Activated T-cell treated with anti-CD3 and anti-CD28 coated beads, Interleukin-2, amount 50 U/mL, for 24 hours (primary cell): Measurements from ENCODE around the gene MID1IP1.
A peak's percentile ranks its signal among the peaks of the same experiment; 100 is the strongest.

Experiments
- DNase-seq: peaks from one replicate; pipeline ENCODE4 v3.0.0-alpha.2; 2020
- H3K27ac Mint-ChIP-seq: 2 replicates; pipeline ENCODE4 v1.8.0; 2020; ENCODE audit warnings: mild to moderate bottlenecking, mixed read lengths
- H3K27me3 Mint-ChIP-seq: 2 replicates; pipeline ENCODE4 v1.8.0; 2020; ENCODE audit warnings: mixed read lengths
- H3K36me3 Mint-ChIP-seq: 2 replicates; pipeline ENCODE4 v1.8.0; 2020; ENCODE audit warnings: low read depth, mixed read lengths
- H3K4me1 Mint-ChIP-seq: 2 replicates; pipeline ENCODE4 v1.8.0; 2020; ENCODE audit warnings: low read depth, mixed read lengths
- H3K4me3 Mint-ChIP-seq: 2 replicates; pipeline ENCODE4 v1.8.0; 2020; ENCODE audit warnings: mild to moderate bottlenecking, moderate library complexity, mixed read lengths
- H3K9me3 Mint-ChIP-seq: 2 replicates; pipeline ENCODE4 v1.8.0; 2020; ENCODE audit warnings: mixed read lengths

The MID1IP1 gene, protein sequence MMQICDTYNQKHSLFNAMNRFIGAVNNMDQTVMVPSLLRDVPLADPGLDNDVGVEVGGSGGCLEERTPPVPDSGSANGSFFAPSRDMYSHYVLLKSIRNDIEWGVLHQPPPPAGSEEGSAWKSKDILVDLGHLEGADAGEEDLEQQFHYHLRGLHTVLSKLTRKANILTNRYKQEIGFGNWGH

DNA sequence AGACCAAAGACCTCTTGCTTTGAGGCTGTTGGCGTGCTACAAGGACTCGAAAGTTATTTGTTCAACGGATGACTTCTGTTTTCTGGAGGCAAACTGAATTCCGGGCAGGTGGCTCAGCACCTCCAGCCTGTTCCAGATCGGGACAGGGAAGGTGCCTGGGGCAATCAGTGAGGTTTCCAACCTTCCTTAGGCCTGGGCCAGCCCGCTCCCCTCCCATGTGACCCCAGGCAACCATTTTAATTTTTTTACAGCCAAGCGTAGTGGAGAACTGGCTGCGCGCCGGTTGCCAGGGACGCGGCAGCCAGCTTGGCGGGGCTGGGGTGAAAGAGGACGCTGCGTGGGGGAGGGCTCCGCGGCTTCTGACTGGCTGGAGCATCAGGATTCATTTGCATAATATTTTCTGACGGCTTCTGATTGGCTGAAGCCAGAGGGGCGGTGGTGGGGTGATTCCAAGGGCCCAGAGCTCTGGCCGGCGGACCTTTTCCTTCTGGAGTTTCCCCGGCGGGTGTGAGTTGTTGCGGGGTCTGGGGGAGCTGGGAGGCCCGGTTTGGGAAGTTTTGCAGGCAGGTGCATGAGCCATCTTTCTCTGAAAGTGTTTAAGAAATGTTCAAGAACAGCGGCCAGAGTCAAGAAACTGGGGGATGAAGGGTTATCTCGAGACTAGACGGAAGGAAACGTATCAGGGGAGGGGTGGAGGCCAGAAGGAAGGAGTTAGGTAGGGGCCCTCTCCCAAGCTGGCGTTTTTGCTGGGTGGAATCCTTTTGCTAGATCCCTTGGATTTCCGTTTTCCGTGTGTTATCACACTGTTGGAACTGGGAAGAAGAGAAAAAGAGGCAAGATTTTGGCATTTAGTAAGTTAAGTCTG lies at the start of gene MID1IP1:
MID1IP1 (plus strand) TSS at position 479 of the 865 bp plus-strand sequence. CDS start 3,488 bp downstream, outside the sequence.
- H3K27me3 Mint-ChIP-seq, result peaks cover 24% of the 10 kb centered on the region
- peaks cover 14% of the 10 kb centered on the region for H3K4me1 Mint-ChIP-seq
- H3K36me3 Mint-ChIP-seq, result peaks cover 46% of the 10 kb centered on the region
- peak; percentile 77 for DNase-seq
- H3K27ac Mint-ChIP-seq, result peak within 1 kb of the TSS; percentile 95
- H3K4me3 Mint-ChIP-seq, result peak within 1 kb of the TSS; percentile 94
- no peaks in the 10 kb centered on the region for H3K9me3 Mint-ChIP-seq

GRCh38 chrX:38754102-38754790 lies 47.0 kb upstream of the MID1IP1 start:
- H3K27ac Mint-ChIP-seq, result no peak overlapping the region
- H3K4me3 Mint-ChIP-seq, result no peak overlapping the region
- peaks cover 65% of the 10 kb centered on the region for H3K27me3 Mint-ChIP-seq
- DNase-seq, result no peak
- no peaks in the 10 kb centered on the region for H3K4me1 Mint-ChIP-seq
- H3K9me3 Mint-ChIP-seq, result no peaks in the 10 kb centered on the region
- H3K36me3 Mint-ChIP-seq, result no peaks in the 10 kb centered on the region

GRCh38 chrX:38754818-38755718 lies 46.2 kb upstream of the MID1IP1 start:
- no peak for DNase-seq
- Mint-ChIP-seq H3K27ac (no peak overlapping the region), H3K27me3 (peaks cover 63% of the 10 kb centered on the region), H3K36me3 (no peaks in the 10 kb centered on the region), H3K9me3 (no peaks in the 10 kb centered on the region), H3K4me3 (no peak overlapping the region), H3K4me1 (no peaks in the 10 kb centered on the region)

DNA sequence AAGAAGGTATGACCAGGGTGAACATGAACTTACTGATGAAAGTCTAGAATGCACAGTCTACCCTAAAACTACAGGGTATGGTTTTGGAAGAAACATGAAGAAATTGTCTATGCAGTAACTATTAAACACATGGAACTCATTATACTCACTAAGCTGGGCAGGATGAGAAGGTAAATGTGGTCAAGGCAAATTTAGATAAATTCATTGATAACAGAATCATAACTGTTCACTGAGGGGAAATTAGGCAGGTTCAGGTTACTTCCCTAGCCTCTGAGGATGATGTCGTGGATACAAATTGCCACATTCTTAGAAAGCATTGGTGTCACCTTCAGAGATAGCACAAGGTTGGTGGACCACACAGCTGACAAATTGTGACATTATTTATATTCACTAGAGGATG lies 40.4 kb upstream of the MID1IP1 start:
- no peaks in the 10 kb centered on the region for H3K36me3 Mint-ChIP-seq
- H3K9me3 Mint-ChIP-seq, result no peaks in the 10 kb centered on the region
- DNase-seq, result no peak
- no peaks in the 10 kb centered on the region for H3K4me1 Mint-ChIP-seq
- peaks cover 44% of the 10 kb centered on the region for H3K27me3 Mint-ChIP-seq
- no peak overlapping the region for H3K4me3 Mint-ChIP-seq
- H3K27ac Mint-ChIP-seq, result no peak overlapping the region

GRCh38 chrX:38768079-38768478 lies 33.2 kb upstream of the MID1IP1 start:
- H3K4me3 Mint-ChIP-seq, result no peak overlapping the region
- no peaks in the 10 kb centered on the region for H3K9me3 Mint-ChIP-seq
- no peaks in the 10 kb centered on the region for H3K4me1 Mint-ChIP-seq
- no peak for DNase-seq
- no peaks in the 10 kb centered on the region for H3K36me3 Mint-ChIP-seq
- H3K27me3 Mint-ChIP-seq, result peaks cover 21% of the 10 kb centered on the region
- no peak overlapping the region for H3K27ac Mint-ChIP-seq

GRCh38 chrX:38770152-38770551 lies 31.1 kb upstream of the MID1IP1 start:
- no peak overlapping the region for H3K4me3 Mint-ChIP-seq
- peaks cover 25% of the 10 kb centered on the region for H3K27me3 Mint-ChIP-seq
- no peak overlapping the region for H3K27ac Mint-ChIP-seq
- no peaks in the 10 kb centered on the region for H3K9me3 Mint-ChIP-seq
- no peaks in the 10 kb centered on the region for H3K36me3 Mint-ChIP-seq
- peaks cover 4% of the 10 kb centered on the region for H3K4me1 Mint-ChIP-seq
- no peak for DNase-seq

GRCh38 chrX:38774249-38774648 lies 27.0 kb upstream of the MID1IP1 start:
- peaks cover 21% of the 10 kb centered on the region for H3K27me3 Mint-ChIP-seq
- no peak overlapping the region for H3K4me3 Mint-ChIP-seq
- H3K4me1 Mint-ChIP-seq, result peaks cover 4% of the 10 kb centered on the region
- DNase-seq, result no peak
- H3K27ac Mint-ChIP-seq, result no peak overlapping the region
- H3K9me3 Mint-ChIP-seq, result no peaks in the 10 kb centered on the region
- H3K36me3 Mint-ChIP-seq, result no peaks in the 10 kb centered on the region

DNA sequence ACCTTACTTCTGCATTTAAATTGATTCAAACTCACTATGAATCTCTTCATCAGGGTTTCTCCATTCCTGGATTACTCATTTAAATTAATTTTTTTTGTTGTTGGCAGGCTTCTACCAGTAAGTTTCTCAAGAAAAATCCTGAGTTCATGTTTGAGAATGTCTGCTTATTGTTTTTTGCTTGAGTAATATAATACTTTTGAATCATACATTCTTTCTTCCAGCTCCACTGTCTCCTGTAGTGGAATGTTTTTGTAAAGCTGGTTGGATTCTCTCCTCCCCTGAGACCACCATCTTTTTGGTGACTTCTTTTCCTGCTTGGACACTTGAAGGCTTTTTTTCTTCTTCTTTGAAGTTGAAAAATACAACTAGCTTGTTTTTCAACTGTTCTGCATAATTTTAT lies 4.3 kb upstream of the MID1IP1 start:
- peaks cover 14% of the 10 kb centered on the region for H3K4me1 Mint-ChIP-seq
- H3K36me3 Mint-ChIP-seq, result peaks cover 8% of the 10 kb centered on the region
- H3K4me3 Mint-ChIP-seq, result no peak overlapping the region
- H3K27me3 Mint-ChIP-seq, result peaks cover 13% of the 10 kb centered on the region
- H3K27ac Mint-ChIP-seq, result no peak overlapping the region
- no peaks in the 10 kb centered on the region for H3K9me3 Mint-ChIP-seq
- DNase-seq, result no peak

GRCh38 chrX:38798956-38799355 lies 2.3 kb upstream of the MID1IP1 start:
- Mint-ChIP-seq H3K27me3 (peaks cover 24% of the 10 kb centered on the region), H3K27ac (no peak overlapping the region), H3K4me1 (peaks cover 16% of the 10 kb centered on the region), H3K4me3 (no peak overlapping the region), H3K36me3 (peaks cover 24% of the 10 kb centered on the region), H3K9me3 (no peaks in the 10 kb centered on the region)
- no peak for DNase-seq

DNA sequence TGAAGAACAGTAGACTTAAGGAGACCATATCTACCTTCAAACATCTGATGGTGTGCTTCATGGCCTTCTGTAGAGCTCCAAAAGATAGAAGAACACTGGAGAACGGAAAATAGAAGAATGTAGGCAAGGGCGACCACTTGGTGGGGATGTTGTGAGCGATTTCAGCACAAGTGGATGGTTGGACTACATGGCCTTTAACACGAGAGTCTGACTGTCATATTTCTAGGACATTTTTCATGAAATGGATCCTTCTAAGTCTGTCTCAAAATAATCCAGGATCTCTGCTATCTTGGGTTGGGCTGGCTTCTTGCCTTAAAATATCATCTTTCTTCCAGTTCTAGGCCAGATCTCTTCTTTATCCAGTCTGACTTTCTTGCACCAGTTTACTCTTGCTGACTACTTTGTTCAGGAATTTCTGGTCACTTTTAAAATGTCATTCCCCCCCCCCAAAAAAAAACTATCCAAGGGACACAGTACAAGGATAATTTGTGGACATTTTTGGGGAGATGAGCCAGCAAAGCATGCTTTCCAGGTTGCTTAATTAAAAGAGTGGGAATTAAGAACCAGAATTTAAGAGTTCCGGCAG lies 1.2 kb upstream of the MID1IP1 start:
- Mint-ChIP-seq H3K36me3 (peaks cover 34% of the 10 kb centered on the region), H3K27me3 (peaks cover 24% of the 10 kb centered on the region), H3K4me1 (peaks cover 14% of the 10 kb centered on the region), H3K9me3 (no peaks in the 10 kb centered on the region), H3K4me3 (no peak overlapping the region), H3K27ac (no peak overlapping the region)
- DNase-seq, result no peak

GRCh38 chrX:38803243-38803587 lies 2.0 kb downstream of the MID1IP1 start:
- Mint-ChIP-seq H3K27ac (peak overlapping the region; percentile 94), H3K4me3 (peak overlapping the region; percentile 94)
- DNase-seq, result no peak

GRCh38 chrX:38803588-38804431 lies 2.6 kb downstream of the MID1IP1 start:
- peak overlapping the region; percentile 94 for H3K27ac Mint-ChIP-seq
- H3K36me3 Mint-ChIP-seq, result peaks cover 59% of the 10 kb centered on the region
- H3K4me3 Mint-ChIP-seq, result peak overlapping the region; percentile 94
- peak; percentile 83 for DNase-seq
- peaks cover 19% of the 10 kb centered on the region for H3K27me3 Mint-ChIP-seq
- H3K9me3 Mint-ChIP-seq, result no peaks in the 10 kb centered on the region
- H3K4me1 Mint-ChIP-seq, result peaks cover 27% of the 10 kb centered on the region

More at GRCh38 chrX:38803243-38803587, 2.0 kb downstream of the MID1IP1 start:
- H3K27me3 Mint-ChIP-seq, result peaks cover 19% of the 10 kb centered on the region
- H3K4me1 Mint-ChIP-seq, result peaks cover 24% of the 10 kb centered on the region
- H3K9me3 Mint-ChIP-seq, result no peaks in the 10 kb centered on the region
- H3K36me3 Mint-ChIP-seq, result peaks cover 59% of the 10 kb centered on the region

GRCh38 chrX:38804432-38804681 lies 3.1 kb downstream of the MID1IP1 start:
- H3K4me3 Mint-ChIP-seq, result peak overlapping the region; percentile 94
- peaks cover 19% of the 10 kb centered on the region for H3K27me3 Mint-ChIP-seq
- DNase-seq, result no peak
- H3K4me1 Mint-ChIP-seq, result peaks cover 32% of the 10 kb centered on the region
- H3K9me3 Mint-ChIP-seq, result no peaks in the 10 kb centered on the region
- H3K36me3 Mint-ChIP-seq, result peaks cover 59% of the 10 kb centered on the region
- H3K27ac Mint-ChIP-seq, result peak overlapping the region; percentile 94
